SK-N-SH treated with all-trans-retinoic acid at 6 μM for 48 hours (cell line): ENCODE results near the gene FRS3.

Source experiments
- ATAC-seq: fragments of 200-7000 bp; cut with Tn5 transposase; 3 replicates; pipeline ENCODE4 v1.9.1; 2020; ENCODE audit warnings: mild to moderate bottlenecking, moderate library complexity
- ARNTL ChIP-seq: fragments of 450-650 bp; formaldehyde crosslinking; IDR thresholded peaks from 2 replicates; pipeline ENCODE4 v1.5.0; 2020; ENCODE audit warnings: low read depth, mild to moderate bottlenecking, moderate library complexity, borderline replicate concordance
- CREB5 ChIP-seq: fragments of 250-450 bp; sonication (Bioruptor Pico); IDR thresholded peaks from 2 replicates; pipeline ENCODE4 v1.5.1; 2020; ENCODE audit warnings: low read depth, mild to moderate bottlenecking, moderate library complexity
- CSDC2 ChIP-seq: fragments of 250-450 bp; sonication (Bioruptor Pico); IDR thresholded peaks from 2 replicates; pipeline ENCODE4 v1.5.0; 2020; ENCODE audit warnings: mild to moderate bottlenecking, moderate library complexity
- CSRNP3 ChIP-seq: fragments of 250-450 bp; sonication (Bioruptor Pico); IDR thresholded peaks from 2 replicates; pipeline ENCODE4 v1.5.1; 2021; ENCODE audit warnings: mild to moderate bottlenecking, moderate library complexity
- ESRRG ChIP-seq: fragments of 250-450 bp; sonication (Bioruptor Pico); IDR thresholded peaks from 2 replicates; pipeline ENCODE4 v1.6.1; 2021; ENCODE audit warnings: mild to moderate bottlenecking
- GLIS3 ChIP-seq: fragments of 250-450 bp; sonication (Bioruptor Pico); IDR thresholded peaks from 2 replicates; pipeline ENCODE4 v1.5.0; 2020; ENCODE audit warnings: mild to moderate bottlenecking, moderate library complexity
- ISL1 ChIP-seq: fragments of 250-450 bp; sonication (Bioruptor Pico); IDR thresholded peaks from 2 replicates; pipeline ENCODE4 v2.1.2; 2022; ENCODE audit warnings: mild to moderate bottlenecking, moderate library complexity
- OSR1 ChIP-seq: fragments of 250-450 bp; sonication (Bioruptor Pico); IDR thresholded peaks from 2 replicates; pipeline ENCODE4 v1.8.0; 2022; ENCODE audit warnings: moderate library complexity, mild to moderate bottlenecking, inconsistent platforms
- PATZ1 ChIP-seq: fragments of 250-450 bp; sonication (Bioruptor Pico); IDR thresholded peaks from 2 replicates; pipeline ENCODE4 v1.8.0; 2020; ENCODE audit warnings: mild to moderate bottlenecking, moderate library complexity, borderline replicate concordance
- PPARA ChIP-seq: fragments of 250-450 bp; sonication (Bioruptor Pico); IDR thresholded peaks from 2 replicates; pipeline ENCODE4 v1.5.0; 2020; ENCODE audit warnings: mild to moderate bottlenecking, borderline replicate concordance
- RARB ChIP-seq: fragments of 250-450 bp; sonication (Bioruptor Pico); IDR thresholded peaks from 2 replicates; pipeline ENCODE4 v1.8.0; 2021; ENCODE audit warnings: mild to moderate bottlenecking, moderate library complexity
- SNAI2 ChIP-seq: fragments of 250-450 bp; sonication (Bioruptor Pico); IDR thresholded peaks from 2 replicates; pipeline ENCODE4 v1.5.0; 2020; ENCODE audit warnings: mild to moderate bottlenecking, moderate library complexity
- TCF4 ChIP-seq: fragments of 250-450 bp; sonication (Bioruptor Pico); IDR thresholded peaks from 2 replicates; pipeline ENCODE4 v1.8.0; 2021; ENCODE audit warnings: mild to moderate bottlenecking, moderate library complexity, borderline replicate concordance
- TOX ChIP-seq: fragments of 250-450 bp; sonication (Bioruptor Pico); IDR thresholded peaks from 2 replicates; pipeline ENCODE4 v1.8.0; 2021; ENCODE audit warnings: mild to moderate bottlenecking, moderate library complexity, borderline replicate concordance
- ZC3H10 ChIP-seq: fragments of 250-450 bp; sonication (Bioruptor Pico); IDR thresholded peaks from 2 replicates; pipeline ENCODE4 v1.5.1; 2021; ENCODE audit warnings: mild to moderate bottlenecking, moderate library complexity
- ZFP3 ChIP-seq: fragments of 250-450 bp; sonication (Bioruptor Pico); IDR thresholded peaks from 2 replicates; pipeline ENCODE4 v1.5.0; 2020; ENCODE audit warnings: mild to moderate bottlenecking, moderate library complexity
- ZFP30 ChIP-seq: fragments of 450-650 bp; formaldehyde crosslinking; IDR thresholded peaks from 2 replicates; pipeline ENCODE4 v1.5.0; 2022; ENCODE audit warnings: mild to moderate bottlenecking, moderate library complexity
- ZNF565 ChIP-seq: fragments of 450-650 bp; formaldehyde crosslinking; conservative IDR thresholded peaks from 2 replicates; pipeline ENCODE4 v1.5.0; 2020; ENCODE audit warnings: low read depth, mild to moderate bottlenecking, moderate library complexity
- ZNF70 ChIP-seq: fragments of 450-650 bp; formaldehyde crosslinking; IDR thresholded peaks from 2 replicates; pipeline ENCODE4 v1.5.0; 2020; ENCODE audit warnings: mild to moderate bottlenecking, moderate library complexity
- ZNF8 ChIP-seq: fragments of 450-650 bp; formaldehyde crosslinking; IDR thresholded peaks from 2 replicates; pipeline ENCODE4 v1.5.0; 2020; ENCODE audit warnings: mild to moderate bottlenecking, moderate library complexity

The FRS3 gene

GRCh38 chr6:41784581-41785171, 5.0 kb upstream of the FRS3 start:
- TF ChIP-seq ZFP30 (CRISPR knock-in tag) (no peak), TCF4 (no peak), PATZ1 (no peak), ZC3H10 (CRISPR knock-in tag) (no peak), ZNF565 (CRISPR knock-in tag) (no peak), GLIS3 (no peak), PPARA (no peak), ISL1 (CRISPR knock-in tag) (no peak), ARNTL (no peak), CSRNP3 (CRISPR knock-in tag) (no peak), TOX (CRISPR knock-in tag) (no peak), CREB5 (CRISPR knock-in tag) (no peak), SNAI2 (CRISPR knock-in tag) (no peak), RARB (CRISPR knock-in tag) (no peak), OSR1 (CRISPR knock-in tag) (no peak)
- ATAC-seq, result no peak

GRCh38 chr6:41783106-41783780, 3.5 kb upstream of the FRS3 start:
- TF ChIP-seq ZNF565 (CRISPR knock-in tag) (no peak), ZNF8 (CRISPR knock-in tag) (no peak), PPARA (no peak), CREB5 (CRISPR knock-in tag) (no peak), PATZ1 (no peak), OSR1 (CRISPR knock-in tag) (no peak), ARNTL (no peak), ZFP30 (CRISPR knock-in tag) (no peak), ESRRG (CRISPR knock-in tag) (no peak), SNAI2 (CRISPR knock-in tag) (no peak)
- TF ChIP-seq, all 23 proteins: peak for 0
- ATAC-seq, result no peak

GRCh38 chr6:41781366-41781730, 1.6 kb upstream of the FRS3 start:
- TF ChIP-seq ZFP30 (CRISPR knock-in tag), result no peak
- TF ChIP-seq OSR1 (CRISPR knock-in tag), result no peak
- TF ChIP-seq CSDC2 (CRISPR knock-in tag), result no peak
- TF ChIP-seq RARB (CRISPR knock-in tag), result no peak
- TF ChIP-seq ZNF70 (CRISPR knock-in tag), result no peak
- TF ChIP-seq ESRRG (CRISPR knock-in tag), result no peak
- no peak for TF ChIP-seq ZFP3 (CRISPR knock-in tag)
- TF ChIP-seq, all 23 proteins: peak for 0
- no peak for ATAC-seq
